D721Med (cell line): ENCODE data around the gene TRAF3IP3.

Experiments
- DNase-seq: peaks from one replicate; pipeline ENCODE4 v3.0.0; 2011; ENCODE audit warnings: low spot score; ENCODE audit not compliant: insufficient read length
- FAIRE-seq: peaks from 2 replicates; lab custom pipeline; 2011; peaks lifted over from hg19 to GRCh38; lab: Jason Lieb, UNC
- TF ChIP-seq, protein P1 (sequence below): IDR thresholded peaks from 2 replicates; pipeline ENCODE4 v1.5.1; 2012; ENCODE audit warnings: mild to moderate bottlenecking, control low read depth; ENCODE audit not compliant: insufficient read depth; ENCODE audit errors: missing control alignments

Gene TRAF3IP3

DNA sequence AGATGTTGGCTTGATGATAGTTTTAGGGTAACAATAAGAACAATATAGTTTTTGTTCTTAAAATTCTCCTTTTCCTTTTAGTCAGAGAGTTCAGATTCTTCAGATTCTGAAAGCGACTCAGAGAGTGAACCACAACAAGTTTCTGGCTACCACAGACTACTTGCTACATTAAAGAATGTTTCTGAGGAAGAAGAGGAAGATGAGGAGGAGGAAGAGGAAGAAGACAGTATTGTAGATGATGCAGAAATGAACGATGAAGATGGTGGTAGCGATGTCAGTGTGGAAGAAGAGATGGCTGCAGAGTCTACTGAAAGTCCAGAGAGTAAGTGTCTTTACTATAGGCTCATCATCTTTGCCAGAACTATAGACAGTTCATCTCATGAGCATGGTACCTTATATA, 74.9 kb downstream of the TRAF3IP3 start:
- FAIRE-seq = no peak

DNA sequence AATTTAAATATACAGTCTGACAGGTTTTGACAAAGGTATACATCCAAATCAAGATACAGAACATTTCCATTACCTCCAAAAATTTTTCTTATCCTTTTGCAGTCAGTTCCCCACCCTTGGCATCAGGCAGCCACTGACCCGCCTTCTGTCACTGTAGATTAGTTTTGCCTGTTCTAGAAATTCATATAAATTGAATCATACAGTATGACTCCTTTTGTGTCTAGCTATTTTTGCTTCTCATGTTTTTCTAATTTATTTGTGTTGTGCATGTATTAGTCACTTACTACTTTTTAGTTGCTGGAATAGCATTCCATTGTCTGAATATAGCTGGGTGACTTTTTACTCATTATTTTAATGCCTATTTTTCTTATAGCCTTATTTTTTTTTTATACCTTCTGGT, 75.8 kb downstream of the TRAF3IP3 start:
- FAIRE-seq = no peak
- no peak for DNase-seq
- TF ChIP-seq, protein P1, sequence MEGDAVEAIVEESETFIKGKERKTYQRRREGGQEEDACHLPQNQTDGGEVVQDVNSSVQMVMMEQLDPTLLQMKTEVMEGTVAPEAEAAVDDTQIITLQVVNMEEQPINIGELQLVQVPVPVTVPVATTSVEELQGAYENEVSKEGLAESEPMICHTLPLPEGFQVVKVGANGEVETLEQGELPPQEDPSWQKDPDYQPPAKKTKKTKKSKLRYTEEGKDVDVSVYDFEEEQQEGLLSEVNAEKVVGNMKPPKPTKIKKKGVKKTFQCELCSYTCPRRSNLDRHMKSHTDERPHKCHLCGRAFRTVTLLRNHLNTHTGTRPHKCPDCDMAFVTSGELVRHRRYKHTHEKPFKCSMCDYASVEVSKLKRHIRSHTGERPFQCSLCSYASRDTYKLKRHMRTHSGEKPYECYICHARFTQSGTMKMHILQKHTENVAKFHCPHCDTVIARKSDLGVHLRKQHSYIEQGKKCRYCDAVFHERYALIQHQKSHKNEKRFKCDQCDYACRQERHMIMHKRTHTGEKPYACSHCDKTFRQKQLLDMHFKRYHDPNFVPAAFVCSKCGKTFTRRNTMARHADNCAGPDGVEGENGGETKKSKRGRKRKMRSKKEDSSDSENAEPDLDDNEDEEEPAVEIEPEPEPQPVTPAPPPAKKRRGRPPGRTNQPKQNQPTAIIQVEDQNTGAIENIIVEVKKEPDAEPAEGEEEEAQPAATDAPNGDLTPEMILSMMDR = no peak

More for the DNA sequence above, 74.9 kb downstream of the TRAF3IP3 start:
- DNase-seq = no peak
- TF ChIP-seq, protein P1 = no peak
